Mammary epithelial cell (primary cell): Measurements from ENCODE around the gene CDKAL1.

Experiments
- EZH2 ChIP-seq: IDR thresholded peaks from 2 replicates; pipeline ENCODE4 v1.6.1; 2012; ENCODE audit warnings: low read length, inconsistent platforms, borderline replicate concordance
- TF ChIP-seq, protein P1 (sequence below), 2 donors: IDR thresholded peaks in 1 of 2; conservative IDR thresholded peaks in 1 of 2; 2 replicates each; pipeline ENCODE4 v1.5.1; 2011 to 2012; ENCODE audit warnings: inconsistent platforms in 2 of 2, low read length in 2 of 2, mild to moderate bottlenecking in 2 of 2, control low read depth in 1 of 2, low read depth in 1 of 2; ENCODE audit not compliant: insufficient read depth in 1 of 2; ENCODE audit errors: extremely low read depth in 1 of 2

DNA sequence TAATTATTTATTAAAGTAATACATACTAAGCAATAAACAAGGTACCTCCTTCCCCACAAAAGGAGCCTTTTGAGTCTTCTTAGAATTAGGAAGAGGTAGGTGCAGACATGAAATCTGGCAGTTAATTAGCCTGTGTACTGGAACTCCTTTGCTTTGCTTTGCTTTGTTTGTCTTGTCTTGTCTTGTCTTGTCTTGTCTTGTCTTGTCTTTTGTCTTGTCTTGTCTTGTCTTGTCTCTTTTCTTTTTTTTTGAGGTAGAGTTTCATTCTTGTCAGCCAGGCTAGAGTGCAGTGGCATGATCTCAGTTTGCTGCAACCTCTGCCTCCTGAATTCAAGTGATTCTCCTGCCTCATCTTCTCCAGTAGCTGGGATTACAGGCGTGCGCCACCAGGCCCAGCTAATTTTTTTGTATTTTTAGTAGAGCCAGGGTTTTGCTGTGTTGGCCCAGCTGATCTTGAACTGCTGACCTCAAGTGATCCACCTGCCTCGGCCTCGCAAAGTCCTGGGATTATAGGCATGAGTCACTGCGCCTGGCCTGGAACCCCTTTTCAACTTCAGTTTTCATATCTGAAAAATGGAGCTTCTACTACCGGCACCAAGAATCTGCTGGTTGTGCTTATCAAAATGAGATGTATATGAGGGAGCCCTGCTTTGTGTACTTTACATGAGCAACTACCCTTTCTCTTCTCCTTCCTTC lies 301.2 kb downstream of the CDKAL1 start:
- TF ChIP-seq EZH2, result no peak
- TF ChIP-seq, protein P1, sequence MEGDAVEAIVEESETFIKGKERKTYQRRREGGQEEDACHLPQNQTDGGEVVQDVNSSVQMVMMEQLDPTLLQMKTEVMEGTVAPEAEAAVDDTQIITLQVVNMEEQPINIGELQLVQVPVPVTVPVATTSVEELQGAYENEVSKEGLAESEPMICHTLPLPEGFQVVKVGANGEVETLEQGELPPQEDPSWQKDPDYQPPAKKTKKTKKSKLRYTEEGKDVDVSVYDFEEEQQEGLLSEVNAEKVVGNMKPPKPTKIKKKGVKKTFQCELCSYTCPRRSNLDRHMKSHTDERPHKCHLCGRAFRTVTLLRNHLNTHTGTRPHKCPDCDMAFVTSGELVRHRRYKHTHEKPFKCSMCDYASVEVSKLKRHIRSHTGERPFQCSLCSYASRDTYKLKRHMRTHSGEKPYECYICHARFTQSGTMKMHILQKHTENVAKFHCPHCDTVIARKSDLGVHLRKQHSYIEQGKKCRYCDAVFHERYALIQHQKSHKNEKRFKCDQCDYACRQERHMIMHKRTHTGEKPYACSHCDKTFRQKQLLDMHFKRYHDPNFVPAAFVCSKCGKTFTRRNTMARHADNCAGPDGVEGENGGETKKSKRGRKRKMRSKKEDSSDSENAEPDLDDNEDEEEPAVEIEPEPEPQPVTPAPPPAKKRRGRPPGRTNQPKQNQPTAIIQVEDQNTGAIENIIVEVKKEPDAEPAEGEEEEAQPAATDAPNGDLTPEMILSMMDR (conservative IDR thresholded peaks at IDR 0.05 in 1 of 2, IDR thresholded peaks at IDR 0.05 in 1 of 2; ENCODE audit: extremely low read depth in 1 of 2, insufficient read depth in 1 of 2, low read depth in 1 of 2, low read length in 2 of 2), result no peak
